Embryonic facial prominence (tissue), 1 donor: ENCODE data around the gene FMO5.
"Not testable (repeated sequence)": the region's sequence is repeated elsewhere in the genome, so short reads cannot be mapped to it uniquely, and the experiment has no call there.

Experiments
- DNase-seq: peaks from one replicate; pipeline ENCODE4 v3.0.0-alpha.2; 2016; ENCODE audit errors: extremely low spot score

The FMO5 gene

DNA sequence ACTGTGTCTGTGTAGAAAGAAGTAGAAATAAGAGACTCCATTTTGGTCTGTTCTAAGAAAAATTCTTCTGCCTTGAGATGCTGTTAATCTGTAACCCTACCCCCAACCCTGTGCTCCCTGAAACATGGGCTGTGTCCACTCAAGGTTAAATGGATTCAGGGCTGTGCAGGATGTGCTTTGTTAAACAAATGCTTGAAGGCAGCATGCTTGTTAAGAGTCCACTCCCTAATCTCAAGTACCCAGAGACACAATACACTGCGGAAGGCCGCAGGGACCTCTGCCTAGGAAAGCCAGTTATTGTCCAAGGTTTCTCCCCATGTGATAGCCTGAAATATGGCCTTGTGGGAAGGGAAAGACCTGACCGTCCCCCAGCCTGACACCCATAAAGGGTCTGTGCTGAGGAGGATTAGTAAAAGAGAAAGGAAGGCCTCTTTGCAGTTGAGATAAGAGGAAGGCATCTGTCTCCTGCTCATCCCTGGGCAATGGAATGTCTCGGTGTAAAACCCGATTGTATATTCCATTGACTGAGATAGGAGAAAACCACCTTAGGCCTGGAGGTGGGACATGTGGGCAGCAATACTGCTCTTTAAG lies 15.1 kb upstream of the FMO5 start:
- DNase-seq, result not testable (repeated sequence)

DNA sequence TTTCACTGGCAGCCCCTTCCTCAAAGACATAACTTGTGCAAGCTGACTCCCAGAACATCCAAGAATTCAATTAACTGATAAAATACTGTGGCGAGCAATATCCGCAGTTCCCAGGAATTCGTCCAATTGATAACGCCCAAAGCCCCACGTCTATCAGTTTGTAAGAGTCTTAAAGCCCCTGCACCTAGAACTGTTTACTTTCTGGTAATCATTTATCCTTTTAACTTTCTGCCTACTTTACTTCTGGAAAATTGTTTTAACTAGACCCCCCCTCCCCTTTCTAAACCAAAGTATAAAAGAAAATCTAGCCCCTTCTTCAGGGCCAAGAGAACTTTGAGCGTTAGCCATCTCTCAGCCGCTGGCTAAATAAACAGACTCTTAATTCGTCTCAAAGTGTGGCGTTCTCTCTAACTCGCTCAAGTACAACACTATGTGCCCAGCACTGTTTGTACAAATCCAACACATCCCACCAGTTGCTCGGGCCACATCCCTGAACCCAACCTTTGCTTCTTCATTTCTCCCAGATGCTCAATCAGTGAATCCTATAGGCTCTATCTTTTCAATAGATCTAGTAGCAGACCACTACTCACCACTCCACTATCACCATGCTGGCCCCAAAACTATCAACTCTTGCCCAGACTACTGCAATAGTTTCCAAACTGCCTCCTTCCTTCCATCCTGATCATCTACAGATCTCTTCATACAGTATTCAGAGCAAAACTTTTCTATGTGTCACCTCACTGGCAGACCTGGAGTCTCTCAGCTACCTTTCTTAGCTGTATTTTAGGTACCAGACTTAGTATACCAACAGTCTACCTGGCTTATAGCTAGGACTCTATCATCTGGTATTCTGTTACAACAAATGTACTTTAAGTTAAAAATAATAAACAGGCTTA lies 14.0 kb upstream of the FMO5 start:
- DNase-seq, result no peak

DNA sequence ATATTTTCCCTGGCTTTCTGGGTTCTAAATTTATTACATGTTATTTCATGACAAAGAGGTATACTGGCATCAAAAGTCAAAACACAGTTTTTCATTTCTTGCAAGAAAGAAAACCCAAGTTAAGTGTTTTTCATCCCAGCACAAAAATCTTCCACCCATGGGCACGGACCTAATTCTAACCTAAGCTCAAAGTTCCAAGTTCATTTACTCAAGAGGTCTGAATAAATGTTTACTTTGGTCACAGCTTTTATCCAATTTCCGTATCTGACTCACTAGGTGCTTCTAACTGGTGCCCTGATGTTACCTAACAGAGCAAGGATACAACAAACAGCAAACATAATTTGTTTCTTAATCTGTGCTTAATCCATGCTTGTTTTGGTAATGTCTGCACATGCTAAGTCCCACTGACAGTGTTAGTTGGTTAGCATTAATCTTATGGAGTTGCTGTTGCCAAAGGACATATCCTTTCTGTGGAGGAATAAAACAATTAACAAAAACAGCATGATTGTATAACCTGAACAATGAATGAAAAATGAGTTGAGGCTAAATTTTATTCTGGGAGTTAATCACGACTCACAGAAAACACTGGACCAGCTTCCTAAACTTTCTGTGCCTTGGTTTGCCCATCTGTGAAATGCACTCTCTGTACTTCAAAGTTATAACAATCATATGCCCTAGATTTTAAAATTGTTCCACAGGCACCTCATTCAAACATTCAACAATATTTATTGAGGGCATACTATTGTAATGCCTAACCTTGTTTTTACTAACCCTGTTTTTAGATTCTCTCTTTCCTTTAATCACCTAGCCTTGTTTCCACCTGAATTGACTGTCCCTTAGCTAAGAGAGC lies 13.1 kb upstream of the FMO5 start:
- DNase-seq, result no peak

DNA sequence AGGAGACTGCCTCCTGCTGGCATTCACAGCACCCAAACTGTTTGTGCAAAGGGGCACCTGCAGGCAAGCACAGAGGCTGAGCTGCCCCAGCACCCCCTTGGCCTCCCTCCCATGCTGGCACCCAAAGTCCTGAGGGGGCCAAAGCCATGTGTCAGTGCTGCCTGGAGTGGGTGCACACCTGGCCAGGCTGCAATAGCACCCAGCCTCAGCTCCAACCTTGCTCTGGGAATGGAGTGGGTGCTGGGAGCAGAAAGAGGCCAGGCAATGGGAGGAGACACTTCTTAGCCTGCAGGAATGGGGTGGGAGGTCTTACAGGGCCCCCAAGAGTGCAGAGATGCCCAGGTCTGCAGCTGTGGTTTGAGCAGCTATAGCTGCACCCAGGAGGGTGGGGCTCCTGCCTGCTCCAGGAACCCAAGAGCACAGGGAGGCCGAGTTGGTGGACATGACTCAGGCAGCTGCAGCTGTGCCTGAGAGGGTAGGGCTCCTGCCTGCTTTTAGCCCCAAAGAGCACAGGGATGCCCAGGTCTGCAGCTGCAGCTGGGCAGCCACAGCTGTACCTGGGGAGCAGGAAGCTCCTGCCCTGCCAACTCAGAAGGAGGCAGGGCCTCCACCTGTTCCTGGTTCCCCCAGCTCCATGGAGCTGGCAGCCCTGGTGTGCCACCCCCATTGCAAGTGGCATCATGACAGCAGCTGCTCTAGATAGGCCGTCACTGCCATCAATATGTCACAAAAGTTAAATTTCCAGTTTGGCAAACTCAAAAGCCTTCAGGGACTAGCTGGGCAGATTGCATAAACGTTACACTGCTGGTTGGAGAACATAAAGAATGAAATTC lies 12.0 kb upstream of the FMO5 start:
- no peak for DNase-seq

DNA sequence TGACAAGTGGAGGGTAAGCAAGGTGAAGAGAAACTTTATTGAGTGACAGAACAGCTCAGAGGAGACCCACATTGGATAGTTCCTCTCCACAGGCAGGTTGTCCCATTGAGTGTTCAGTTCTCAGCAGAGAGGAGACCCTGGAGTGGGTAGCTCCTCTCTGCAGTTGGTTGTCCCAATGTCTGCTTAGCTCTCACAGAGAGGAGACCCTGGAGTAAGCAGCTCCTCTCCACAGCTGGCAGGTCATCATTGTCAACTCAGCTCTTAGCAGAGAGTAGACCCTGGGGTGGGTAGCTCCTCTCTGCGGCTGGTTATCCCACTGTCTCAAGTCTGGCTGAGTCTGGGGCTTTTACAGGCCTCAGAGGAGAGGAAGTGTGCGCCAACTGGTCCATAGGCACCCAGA lies 11.3 kb upstream of the FMO5 start:
- DNase-seq, result no peak

DNA sequence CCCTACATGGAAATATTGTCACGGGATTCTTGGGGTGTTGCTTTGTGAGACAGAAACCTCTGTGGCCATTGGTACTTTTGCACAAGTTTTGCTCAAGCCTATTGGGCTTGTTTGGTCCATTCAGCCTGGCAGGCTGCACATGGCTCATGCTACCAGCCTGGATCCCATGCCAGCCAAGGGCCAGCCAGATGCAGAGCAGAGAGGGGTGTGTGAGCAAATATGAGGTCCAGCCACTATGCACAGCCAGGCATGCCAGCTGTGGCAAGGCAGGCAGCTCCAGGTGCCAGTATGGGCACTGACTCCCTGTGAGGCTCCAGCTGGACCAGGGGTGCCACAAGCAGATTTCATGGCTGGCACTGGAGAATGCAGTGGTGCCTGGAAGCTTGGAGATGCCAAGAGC lies 10.7 kb upstream of the FMO5 start:
- DNase-seq, result no peak

DNA sequence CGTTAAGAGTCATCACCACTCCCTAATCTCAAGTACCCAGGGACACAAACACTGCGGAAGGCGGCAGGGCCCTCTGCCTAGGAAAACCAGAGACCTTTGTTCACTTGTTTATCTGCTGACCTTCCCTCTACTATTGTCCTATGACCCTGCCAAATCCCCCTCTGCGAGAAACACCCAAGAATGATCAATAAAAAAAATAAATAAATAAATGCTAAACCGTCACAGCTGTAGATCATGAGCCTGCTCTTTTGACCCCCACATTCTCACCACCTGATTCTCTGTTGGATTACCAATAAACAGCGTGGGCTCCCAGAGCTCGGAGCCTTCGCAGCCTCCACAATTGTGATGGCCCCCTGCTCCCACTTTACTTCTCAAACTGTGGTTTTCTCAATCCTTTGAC lies 8.8 kb upstream of the FMO5 start:
- not testable (repeated sequence) for DNase-seq

DNA sequence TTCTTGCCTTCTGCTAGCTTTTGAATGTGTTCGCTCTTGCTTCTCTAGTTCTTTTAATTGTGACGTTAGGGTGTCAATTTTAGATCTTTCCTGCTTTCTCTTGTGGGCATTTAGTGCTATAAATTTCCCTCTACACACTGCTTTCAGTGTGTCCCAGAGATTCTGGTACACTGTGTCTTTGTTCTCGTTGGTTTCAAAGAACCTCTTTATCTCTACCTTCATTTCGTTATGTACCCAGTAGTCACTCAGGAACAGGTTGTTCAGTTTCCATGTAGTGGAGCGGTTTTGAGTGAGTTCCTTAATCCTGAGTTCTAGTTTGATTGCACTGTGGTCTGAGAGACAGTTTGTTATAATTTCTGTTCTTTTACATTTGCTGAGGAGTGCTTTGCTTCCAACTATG lies 5.9 kb upstream of the FMO5 start:
- not testable (repeated sequence) for DNase-seq

DNA sequence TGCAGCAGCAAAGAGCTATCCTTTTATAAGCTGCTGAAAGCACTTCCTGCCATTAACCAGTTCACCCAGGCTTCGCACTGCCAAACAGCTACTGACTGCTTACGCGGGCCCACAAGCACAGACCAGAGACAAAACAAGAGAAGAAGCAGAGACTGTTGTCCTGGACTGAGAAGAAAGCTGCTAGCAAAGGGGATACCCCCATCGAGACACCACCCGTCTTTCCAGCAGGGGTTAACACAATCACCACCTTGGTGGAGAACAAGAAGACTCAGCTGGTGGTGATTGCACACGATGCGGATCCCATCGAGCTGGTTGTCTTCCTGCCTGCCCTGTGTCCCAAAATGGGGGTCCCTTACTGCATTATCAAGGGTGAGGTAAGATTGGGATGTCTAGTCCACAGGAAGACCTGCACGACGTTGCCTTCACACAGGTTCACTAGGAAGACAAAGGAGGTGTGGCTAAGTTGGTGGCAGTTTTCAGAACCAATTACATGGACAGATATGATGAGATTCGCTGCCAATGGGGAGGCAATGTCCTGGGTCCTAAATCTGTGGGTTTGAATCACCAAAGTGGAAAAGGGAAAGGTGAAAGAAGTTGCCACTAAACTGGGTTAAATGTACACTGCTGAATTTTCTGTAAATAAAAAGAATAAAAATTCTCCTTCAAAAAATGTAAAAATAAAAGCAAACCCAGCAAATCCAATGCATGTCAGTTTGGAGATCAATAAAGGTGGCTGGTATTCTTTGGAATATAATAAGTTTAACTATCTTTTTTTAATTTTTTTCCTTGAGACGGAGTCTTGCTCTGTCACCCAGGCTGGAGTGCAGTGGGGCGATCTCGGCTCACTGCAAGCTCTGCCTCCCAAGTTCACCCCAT lies 1.2 kb downstream of the FMO5 start:
- DNase-seq, result no peak

DNA sequence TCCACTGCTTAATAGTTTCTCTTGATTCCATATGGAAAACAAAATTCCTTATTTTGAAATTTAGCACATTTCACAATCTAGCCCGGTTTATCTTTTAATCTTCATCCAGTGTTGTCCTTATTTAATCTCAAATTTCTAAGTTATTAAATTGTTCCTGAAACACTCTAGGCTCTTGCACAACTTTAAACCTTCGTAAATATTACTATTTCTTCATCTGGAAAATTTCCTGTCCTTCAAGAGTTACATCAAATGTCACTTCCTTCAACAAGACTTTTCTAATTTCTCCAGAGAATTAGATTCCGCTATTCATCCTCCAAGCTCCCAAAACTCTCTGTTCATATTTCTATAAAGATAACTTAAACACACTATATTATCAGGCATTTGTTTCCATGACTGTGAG lies 6.5 kb downstream of the FMO5 start:
- no peak for DNase-seq

DNA sequence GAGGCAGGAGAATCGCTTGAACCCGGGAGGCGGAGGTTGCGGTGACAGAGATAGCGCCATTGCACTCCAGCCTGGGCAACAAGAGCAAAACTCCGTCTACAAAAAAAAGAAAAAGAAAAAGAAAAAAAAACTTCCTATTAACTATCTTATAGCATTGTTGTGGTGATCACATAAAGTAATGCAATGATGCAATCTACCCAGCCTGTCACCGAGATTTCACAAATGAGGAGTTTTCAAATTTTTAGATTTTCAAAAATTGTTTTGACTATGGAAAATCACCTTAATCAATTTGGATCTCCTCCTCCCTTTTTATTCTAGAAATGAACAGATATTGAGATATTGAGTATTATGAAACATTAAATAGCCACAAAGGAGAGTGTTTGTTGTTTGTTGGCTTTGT lies 8.0 kb downstream of the FMO5 start:
- DNase-seq, result no peak

DNA sequence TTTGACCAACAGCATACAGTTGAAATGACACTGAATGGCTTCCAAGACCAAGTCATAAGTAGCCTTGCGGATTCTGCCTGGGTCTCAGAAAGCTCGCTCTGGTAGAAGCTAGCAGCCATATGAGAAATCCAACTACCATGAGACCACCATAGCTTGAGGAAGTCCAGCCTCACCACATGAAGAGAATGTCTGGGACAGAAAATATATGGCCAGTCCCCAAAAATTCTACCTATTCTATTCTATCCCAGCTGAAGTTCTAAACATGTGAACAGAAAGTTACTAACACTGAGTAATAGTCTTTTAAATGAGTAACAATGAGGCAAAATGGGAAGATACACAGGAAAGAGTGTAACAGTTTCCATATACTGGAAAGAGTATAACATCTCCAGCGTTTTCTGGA lies 9.0 kb downstream of the FMO5 start:
- DNase-seq, result no peak

DNA sequence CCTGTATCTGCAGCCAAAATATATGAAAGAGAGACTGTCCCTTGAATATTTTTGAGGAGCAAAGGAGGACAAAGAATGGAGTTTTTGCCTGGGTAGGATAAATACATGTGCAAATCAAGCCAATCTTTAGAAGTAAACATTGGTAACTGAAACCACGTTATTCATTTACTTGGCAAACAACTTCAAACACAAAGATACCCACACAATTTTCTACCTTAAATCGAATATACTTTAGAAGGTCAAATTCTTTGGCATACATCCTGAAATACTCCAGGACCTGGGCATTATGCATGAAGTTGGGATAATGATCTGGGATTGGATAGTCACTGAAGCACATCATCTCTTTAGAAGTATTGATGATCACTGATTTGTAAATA lies 9.6 kb downstream of the FMO5 start:
- no peak for DNase-seq

DNA sequence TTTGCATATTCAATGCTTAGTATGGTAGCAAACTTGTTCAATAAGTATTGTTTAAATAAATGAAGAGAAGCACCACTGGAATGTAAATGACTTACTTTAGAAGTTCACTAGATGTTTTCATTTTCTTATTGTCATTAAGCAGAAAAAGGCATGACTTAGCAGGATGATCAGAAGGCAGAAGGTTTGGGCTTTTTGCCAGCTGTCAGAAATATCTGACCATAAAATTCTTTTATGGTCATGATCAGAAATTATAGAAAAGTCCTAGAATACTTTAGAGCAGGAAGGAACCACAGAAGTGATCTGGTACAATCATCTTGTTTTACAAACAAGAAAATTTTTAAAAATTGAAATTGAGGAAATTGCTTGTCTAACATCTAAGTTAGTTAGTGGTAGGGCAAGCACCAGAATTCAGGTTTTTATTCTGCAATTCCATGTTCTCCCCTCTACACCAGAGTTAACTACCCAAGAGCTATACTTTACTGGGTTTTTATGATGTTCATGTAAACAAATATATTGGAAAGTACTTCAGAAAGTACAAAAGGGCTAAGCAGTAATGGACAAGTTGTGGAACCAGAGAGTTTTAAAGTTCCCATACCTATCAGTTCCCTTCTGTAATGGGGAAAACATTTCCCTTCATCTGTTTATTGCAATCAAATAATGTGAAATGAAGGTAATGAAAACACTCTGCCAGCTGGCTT lies 10.1 kb downstream of the FMO5 start:
- no peak for DNase-seq

DNA sequence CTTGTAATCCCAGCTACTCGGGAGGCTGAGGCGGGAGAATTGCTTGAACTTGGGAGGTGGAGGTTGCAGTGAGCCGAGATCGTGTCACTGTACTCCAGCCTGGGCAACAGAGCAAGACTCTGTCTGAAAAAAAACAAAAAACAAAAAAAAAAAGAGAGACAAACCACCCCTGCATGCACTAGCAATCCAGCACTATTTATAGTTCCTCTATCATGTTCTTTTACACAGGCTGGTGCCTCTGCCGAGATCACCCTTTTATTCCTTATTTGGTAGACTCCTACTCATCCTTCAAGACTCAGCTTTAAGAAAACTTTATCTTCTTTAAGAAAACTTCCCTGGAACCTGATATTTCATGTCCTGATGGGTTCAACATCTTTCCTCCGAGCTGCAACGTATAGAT lies 10.8 kb downstream of the FMO5 start:
- DNase-seq, result no peak

DNA sequence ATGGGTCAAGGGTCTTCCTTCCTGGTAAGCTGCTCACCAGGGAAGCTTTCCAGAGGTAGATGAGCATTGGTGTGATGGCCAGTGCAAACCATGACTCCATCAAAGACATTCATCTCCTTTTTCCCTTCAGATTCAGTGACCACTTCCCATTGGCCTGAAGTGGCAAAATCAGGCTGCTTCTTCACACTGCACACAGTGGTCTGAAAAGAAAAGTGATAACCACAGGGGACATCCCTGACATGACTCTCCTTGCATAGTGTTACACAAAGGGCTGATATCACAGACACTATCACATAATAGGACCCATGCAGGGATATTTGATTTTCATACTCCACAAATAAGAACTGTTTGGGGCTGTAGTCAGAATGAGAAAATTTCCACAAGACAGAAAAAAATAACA lies 11.9 kb downstream of the FMO5 start:
- no peak for DNase-seq

DNA sequence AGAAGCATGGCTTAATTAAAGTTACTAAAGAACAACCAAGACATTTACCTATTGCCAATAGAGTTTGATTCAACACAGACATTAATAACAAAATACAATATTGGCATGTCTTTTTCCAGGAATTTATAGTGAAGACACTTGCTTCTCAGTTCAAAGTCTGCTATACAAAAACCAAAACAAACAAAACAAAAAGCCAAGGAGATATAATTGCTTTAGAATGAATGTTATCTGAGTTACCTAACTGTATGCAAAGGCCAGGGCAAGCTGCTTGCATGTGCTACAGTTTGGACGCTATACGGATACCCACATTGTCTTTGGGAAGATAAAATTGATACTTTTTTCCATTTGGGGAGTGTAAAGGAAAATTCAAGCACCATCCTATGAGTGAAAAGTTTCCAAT lies 13.6 kb downstream of the FMO5 start:
- no peak for DNase-seq

DNA sequence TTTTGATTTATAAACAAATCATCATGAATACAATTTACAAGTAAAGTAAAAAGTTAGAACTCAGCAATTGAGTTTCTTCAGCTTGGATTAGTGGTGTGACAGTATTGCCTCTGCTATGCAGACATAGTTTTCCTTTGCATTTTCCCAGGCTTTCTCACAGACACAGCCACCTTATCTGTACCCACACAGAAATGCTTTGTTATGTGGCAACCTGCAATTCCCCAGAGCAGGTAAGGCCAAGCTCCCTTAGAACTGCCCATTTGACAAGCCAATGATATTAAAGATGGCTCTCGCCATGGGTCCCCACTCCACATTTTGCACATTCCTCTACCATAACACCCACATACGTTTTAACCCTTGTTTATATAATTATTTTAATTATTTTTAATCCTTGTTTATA lies 14.2 kb downstream of the FMO5 start:
- no peak for DNase-seq

DNA sequence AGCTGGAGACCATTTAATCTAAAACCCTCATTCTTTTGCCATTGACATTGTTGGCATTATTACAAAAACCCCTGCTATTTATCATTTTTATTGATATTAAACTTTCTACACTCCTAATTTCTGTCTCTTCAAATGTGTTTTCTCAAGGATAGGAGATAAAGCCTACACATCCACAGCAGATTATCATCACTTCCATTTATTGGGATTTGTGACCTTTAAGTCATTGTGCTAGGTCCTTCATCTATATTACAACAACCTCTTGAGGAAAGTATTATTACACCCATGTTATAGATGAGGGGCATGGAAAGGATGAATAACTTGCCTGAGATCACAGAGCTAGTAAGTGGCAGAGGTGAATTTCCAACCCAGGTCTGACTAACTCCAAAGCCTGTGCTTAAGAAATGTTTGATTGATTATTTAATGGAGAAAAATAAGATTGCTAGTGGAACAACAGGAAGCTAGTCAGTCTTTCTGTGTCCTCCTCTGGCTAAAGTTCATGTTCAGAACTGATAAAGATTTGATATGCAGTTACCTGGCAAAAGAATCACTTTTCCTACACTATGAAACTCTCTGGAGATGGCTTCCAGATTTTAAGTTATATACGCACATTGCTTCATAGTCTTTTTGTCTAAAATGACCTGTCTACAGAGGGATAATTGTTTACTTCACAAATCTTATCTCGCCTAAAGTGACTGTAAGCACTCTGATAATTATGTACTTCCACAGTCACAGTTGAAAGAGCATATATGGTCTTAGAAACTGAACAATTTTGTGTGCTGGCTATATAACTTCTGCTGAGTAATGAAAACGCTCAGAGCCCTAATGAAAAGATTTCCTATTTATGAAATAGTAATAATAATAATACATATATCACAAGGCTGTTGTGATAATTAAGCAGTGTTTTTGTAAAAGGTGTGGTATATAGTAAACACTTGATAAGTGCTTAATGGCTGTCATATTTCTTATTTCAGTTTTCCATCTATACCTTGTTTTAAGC lies 15.0 kb downstream of the FMO5 start:
- DNase-seq, result no peak
